ENCODE results near the gene AGFG1. TPM values are rescaled to one million over a fixed set of nuclear protein-coding genes. Genes with fewer than 3 reads are reported as not detected.
A peak's percentile ranks its signal among the peaks of the same experiment; 100 is the strongest.

AGFG1 gene
- total RNA-seq, 4 donors from 2014 or later: 55.1 to 75.6 (median 61.5) TPM

- no peaks in the 10 kb centered on the region for H3K27me3 ChIP-seq
- H3K4me1 ChIP-seq: peaks cover 15 to 28% of the 10 kb centered on the region in 2 donors
- no peak for DNase-seq
- intact Hi-C loops (cut with DNase I; ENCODE audit: low total_unique reads): loop anchor here (2.0 to 5.0 kb wide), 4 partner anchors 44 to 292 kb away; no protein-coding TSS in a partner anchor
- peak overlapping the region; percentile 75 to 88 (median 84) for H3K4me3 ChIP-seq
- no peak for TF ChIP-seq POLR2A (IDR thresholded peaks at IDR 0.05)
- no peak for TF ChIP-seq CTCF (IDR thresholded peaks at IDR 0.05 in 4 of 5, conservative IDR thresholded peaks at IDR 0.05 in 1 of 5)
- peak in 1 of 2 donors; percentile 17 for ATAC-seq
- H3K9me3 ChIP-seq: no peaks in the 10 kb centered on the region
- H3K36me3 ChIP-seq: no peaks in the 10 kb centered on the region
- in situ Hi-C loops (cut with MboI; ENCODE audit: low sequenced_read_pairs in 4 of 4): loop anchor here in 1 of 4 donors (25.0 kb wide), 1 partner anchor 289 kb away; no protein-coding TSS in a partner anchor
- peak overlapping the region in 3 of 4 donors; percentile 77 to 84 (median 82) for H3K27ac ChIP-seq
These were observed 1.1 kb downstream of the AGFG1 start for GRCh38 chr2:227473122-227473461.

- peaks cover 15 to 34% of the 10 kb centered on the region in 2 donors for H3K4me1 ChIP-seq
- no peaks in the 10 kb centered on the region for H3K36me3 ChIP-seq
- no peak overlapping the region for H3K27ac ChIP-seq
- H3K27me3 ChIP-seq: no peaks in the 10 kb centered on the region
- intact Hi-C loops (cut with DNase I; ENCODE audit: low total_unique reads): loop anchor here (2.0 to 5.0 kb wide), 4 partner anchors 43 to 291 kb away; no protein-coding TSS in a partner anchor
- ATAC-seq: no peak
- in situ Hi-C loops (cut with MboI; ENCODE audit: low sequenced_read_pairs in 4 of 4): loop anchor here in 1 of 4 donors (25.0 kb wide), 1 partner anchor 288 kb away; no protein-coding TSS in a partner anchor
- no peaks in the 10 kb centered on the region for H3K9me3 ChIP-seq
- H3K4me3 ChIP-seq: peak overlapping the region; percentile 75 to 88 (median 84)
- no peak for TF ChIP-seq POLR2A (IDR thresholded peaks at IDR 0.05)
- no peak for TF ChIP-seq CTCF (IDR thresholded peaks at IDR 0.05 in 4 of 5, conservative IDR thresholded peaks at IDR 0.05 in 1 of 5)
- DNase-seq: no peak
These were observed 1.9 kb downstream of the AGFG1 start for GRCh38 chr2:227473806-227474205.

GRCh38 chr2:227474410-227474809, 2.5 kb downstream of the AGFG1 start:
- Histone ChIP-seq H3K27ac (no peak overlapping the region), H3K27me3 (no peaks in the 10 kb centered on the region), H3K9me3 (no peaks in the 10 kb centered on the region), H3K36me3 (no peaks in the 10 kb centered on the region), H3K4me3 (peak overlapping the region in 2 of 4 donors; percentile 75 to 84), H3K4me1 (peaks cover 15 to 38% of the 10 kb centered on the region in 2 donors)
- no peak for TF ChIP-seq CTCF (IDR thresholded peaks at IDR 0.05 in 4 of 5, conservative IDR thresholded peaks at IDR 0.05 in 1 of 5)
- TF ChIP-seq POLR2A (IDR thresholded peaks at IDR 0.05): no peak
- ATAC-seq (no peak), DNase-seq (no peak)
- in situ Hi-C loops (cut with MboI; ENCODE audit: low sequenced_read_pairs in 4 of 4): loop anchor here in 1 of 4 donors (25.0 kb wide), 1 partner anchor 288 kb away; no protein-coding TSS in a partner anchor
- intact Hi-C loops (cut with DNase I; ENCODE audit: low total_unique reads): loop anchor here (5.0 kb wide), 2 partner anchors 43 to 183 kb away; no protein-coding TSS in a partner anchor

GRCh38 chr2:227477291-227477690, 5.3 kb downstream of the AGFG1 start:
- intact Hi-C loops (cut with DNase I; ENCODE audit: low total_unique reads) (no loop called here), in situ Hi-C loops (cut with MboI; ENCODE audit: low sequenced_read_pairs in 4 of 4) (loop anchor here in 2 of 4 donors (5.0 to 25.0 kb wide), 2 partner anchors 285 to 295 kb away; no protein-coding TSS in a partner anchor)
- Histone ChIP-seq H3K36me3 (no peaks in the 10 kb centered on the region), H3K4me1 (peaks cover 30 to 60% of the 10 kb centered on the region in 2 donors), H3K27ac (no peak overlapping the region), H3K27me3 (no peaks in the 10 kb centered on the region), H3K9me3 (no peaks in the 10 kb centered on the region), H3K4me3 (no peak overlapping the region)
- DNase-seq: no peak
- TF ChIP-seq POLR2A (IDR thresholded peaks at IDR 0.05) (no peak), CTCF (IDR thresholded peaks at IDR 0.05 in 4 of 5, conservative IDR thresholded peaks at IDR 0.05 in 1 of 5) (no peak)
- ATAC-seq: no peak

Measured in gastrocnemius medialis (tissue), 4 donors.